ENCODE data around the gene KLK11.

DNA sequence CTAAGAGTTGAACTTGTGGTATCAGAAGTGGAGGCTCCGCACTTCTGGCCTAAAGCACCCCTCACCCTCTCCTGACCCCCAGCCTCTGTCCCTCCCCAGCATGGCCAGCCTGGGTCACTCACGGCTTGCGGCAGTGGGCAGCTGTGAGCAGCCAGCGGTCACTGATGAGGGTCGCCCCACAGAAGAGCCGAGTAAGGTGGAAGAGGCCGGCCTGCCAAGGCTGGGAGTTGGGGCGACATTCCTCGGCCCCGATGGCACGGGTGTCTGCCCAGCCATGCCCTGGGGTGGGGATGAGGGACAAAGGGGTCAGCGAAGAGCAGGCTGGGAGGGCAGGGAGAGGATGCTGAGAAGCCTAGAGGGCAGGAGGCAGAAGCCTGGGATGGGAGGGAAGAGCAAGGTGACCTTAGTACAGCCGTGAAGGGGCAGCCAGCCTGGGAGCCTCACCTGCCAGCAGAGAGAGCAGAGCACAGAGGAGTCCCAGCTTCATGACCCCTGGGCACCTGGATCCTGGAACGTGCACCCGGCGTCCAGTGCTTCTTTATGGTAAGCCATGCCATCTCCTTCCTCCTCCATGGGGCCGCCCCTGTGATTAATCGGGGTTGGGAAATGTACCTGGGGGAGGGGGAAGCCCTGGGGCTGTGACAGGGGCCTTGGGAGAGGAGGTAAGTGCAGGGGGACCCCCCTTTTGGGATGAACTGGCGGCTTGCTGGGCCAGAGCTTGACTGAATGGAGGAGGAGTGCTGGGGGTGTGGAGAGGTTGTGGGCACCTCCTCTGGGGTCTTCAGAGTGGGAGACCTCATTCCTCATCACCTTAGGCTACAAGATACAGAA lies 17.1 kb downstream of the KLK11 start:
- TF ChIP-seq RNF2 (IDR thresholded peaks at IDR 0.05; ENCODE audit: borderline replicate concordance, low read depth, low read length, missing control alignments, poor library complexity, severe bottlenecking) (no peak), POLR2AphosphoS5 (IDR thresholded peaks at IDR 0.05; ENCODE audit: low read depth, low read length) (no peak), EP300 (IDR thresholded peaks at IDR 0.05; ENCODE audit: borderline replicate concordance in 1 of 2, low read depth in 2 of 2, low read length in 2 of 2) (no peak), EZH2 (IDR thresholded peaks at IDR 0.05; ENCODE audit: low read depth, low read length, severe bottlenecking) (no peak), SIN3A (conservative IDR thresholded peaks at IDR 0.05 in 1 of 2, IDR thresholded peaks at IDR 0.05 in 1 of 2; ENCODE audit: low read depth in 1 of 2, low read length in 2 of 2) (no peak), POLR2A (IDR thresholded peaks at IDR 0.05; ENCODE audit: control extremely low read depth in 1 of 2, low read depth in 2 of 2, low read length in 2 of 2) (no peak), RAD21 (IDR thresholded peaks at IDR 0.05 in 1 of 2, conservative IDR thresholded peaks at IDR 0.05 in 1 of 2; ENCODE audit: low read depth in 2 of 2, low read length in 2 of 2) (no peak), FOSL1 (IDR thresholded peaks at IDR 0.05; ENCODE audit: insufficient read depth, low read depth, low read length) (no peak), TAF1 (IDR thresholded peaks at IDR 0.05; ENCODE audit: low read depth, low read length) (no peak), ZNF274 (IDR thresholded peaks at IDR 0.05; ENCODE audit: borderline replicate concordance, extremely low read depth, low read length) (no peak), RFX5 (IDR thresholded peaks at IDR 0.05; ENCODE audit: borderline replicate concordance, low read depth, low read length) (no peak), YY1 (IDR thresholded peaks at IDR 0.05; ENCODE audit: low read depth, low read length) (no peak)
- TF ChIP-seq, protein P1, sequence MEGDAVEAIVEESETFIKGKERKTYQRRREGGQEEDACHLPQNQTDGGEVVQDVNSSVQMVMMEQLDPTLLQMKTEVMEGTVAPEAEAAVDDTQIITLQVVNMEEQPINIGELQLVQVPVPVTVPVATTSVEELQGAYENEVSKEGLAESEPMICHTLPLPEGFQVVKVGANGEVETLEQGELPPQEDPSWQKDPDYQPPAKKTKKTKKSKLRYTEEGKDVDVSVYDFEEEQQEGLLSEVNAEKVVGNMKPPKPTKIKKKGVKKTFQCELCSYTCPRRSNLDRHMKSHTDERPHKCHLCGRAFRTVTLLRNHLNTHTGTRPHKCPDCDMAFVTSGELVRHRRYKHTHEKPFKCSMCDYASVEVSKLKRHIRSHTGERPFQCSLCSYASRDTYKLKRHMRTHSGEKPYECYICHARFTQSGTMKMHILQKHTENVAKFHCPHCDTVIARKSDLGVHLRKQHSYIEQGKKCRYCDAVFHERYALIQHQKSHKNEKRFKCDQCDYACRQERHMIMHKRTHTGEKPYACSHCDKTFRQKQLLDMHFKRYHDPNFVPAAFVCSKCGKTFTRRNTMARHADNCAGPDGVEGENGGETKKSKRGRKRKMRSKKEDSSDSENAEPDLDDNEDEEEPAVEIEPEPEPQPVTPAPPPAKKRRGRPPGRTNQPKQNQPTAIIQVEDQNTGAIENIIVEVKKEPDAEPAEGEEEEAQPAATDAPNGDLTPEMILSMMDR (IDR thresholded peaks at IDR 0.05; ENCODE audit: control extremely low read depth in 1 of 3, insufficient read depth in 1 of 3, low read depth in 1 of 3, low read length in 3 of 3) = no peak
- TF ChIP-seq, protein P2, sequence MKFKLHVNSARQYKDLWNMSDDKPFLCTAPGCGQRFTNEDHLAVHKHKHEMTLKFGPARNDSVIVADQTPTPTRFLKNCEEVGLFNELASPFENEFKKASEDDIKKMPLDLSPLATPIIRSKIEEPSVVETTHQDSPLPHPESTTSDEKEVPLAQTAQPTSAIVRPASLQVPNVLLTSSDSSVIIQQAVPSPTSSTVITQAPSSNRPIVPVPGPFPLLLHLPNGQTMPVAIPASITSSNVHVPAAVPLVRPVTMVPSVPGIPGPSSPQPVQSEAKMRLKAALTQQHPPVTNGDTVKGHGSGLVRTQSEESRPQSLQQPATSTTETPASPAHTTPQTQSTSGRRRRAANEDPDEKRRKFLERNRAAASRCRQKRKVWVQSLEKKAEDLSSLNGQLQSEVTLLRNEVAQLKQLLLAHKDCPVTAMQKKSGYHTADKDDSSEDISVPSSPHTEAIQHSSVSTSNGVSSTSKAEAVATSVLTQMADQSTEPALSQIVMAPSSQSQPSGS (IDR thresholded peaks at IDR 0.05; ENCODE audit: low read length) = no peak

Data from H1 (cell line).